NT2/D1 (cell line): ENCODE data around the gene MBNL1.

ENCODE experiments used
- DNase-seq: peaks from one replicate; pipeline ENCODE4 v3.0.0-alpha.2; 2011; ENCODE audit warnings: low read depth, low spot score
- H3K27me3 ChIP-seq: 2 replicates; pipeline ENCODE4 v1.6.0; 2011; ENCODE audit warnings: mild to moderate bottlenecking; ENCODE audit not compliant: insufficient read length, insufficient read depth
- H3K36me3 ChIP-seq: 2 replicates; pipeline ENCODE4 v1.6.1; 2011; ENCODE audit warnings: mild to moderate bottlenecking, low read length, mixed read lengths; ENCODE audit not compliant: insufficient read depth, insufficient read length
- H3K4me1 ChIP-seq: 2 replicates; pipeline ENCODE4 v1.5.1; 2011; ENCODE audit not compliant: insufficient read depth, insufficient read length
- H3K4me3 ChIP-seq: 2 replicates; pipeline ENCODE4 v1.5.1; 2011; ENCODE audit warnings: low read depth; ENCODE audit not compliant: insufficient read length
- H3K9ac ChIP-seq: 2 replicates; pipeline ENCODE4 v1.6.0; 2011; ENCODE audit warnings: low read depth; ENCODE audit not compliant: insufficient read length
- H3K9me3 ChIP-seq: 2 replicates; pipeline ENCODE4 v1.5.1; 2011; ENCODE audit warnings: mild to moderate bottlenecking, low read length; ENCODE audit not compliant: insufficient read depth
- SUZ12 ChIP-seq: IDR thresholded peaks from 2 replicates; pipeline ENCODE4 v1.6.1; 2011; ENCODE audit not compliant: insufficient read length, insufficient read depth; ENCODE audit errors: extremely low read depth
- YY1 ChIP-seq: IDR thresholded peaks from 2 replicates; pipeline ENCODE4 v1.6.1; 2011; ENCODE audit not compliant: insufficient read length, insufficient read depth
- ZNF274 ChIP-seq: IDR thresholded peaks from 2 replicates; pipeline ENCODE4 v1.6.1; 2011; ENCODE audit warnings: mild to moderate bottlenecking, low read depth, low read length

The MBNL1 gene

GRCh38 chr3:152346058-152346457, 77.3 kb downstream of the MBNL1 start:
- Histone ChIP-seq H3K27me3 (no peaks in the 10 kb centered on the region), H3K4me1 (no peaks in the 10 kb centered on the region), H3K9ac (no peak overlapping the region), H3K9me3 (no peaks in the 10 kb centered on the region), H3K4me3 (no peak overlapping the region), H3K36me3 (no peaks in the 10 kb centered on the region)
- no peak for DNase-seq
- no peak for TF ChIP-seq YY1
- no peak for TF ChIP-seq SUZ12
- no peak for TF ChIP-seq ZNF274

- H3K9ac ChIP-seq: no peak overlapping the region
- H3K4me1 ChIP-seq: no peaks in the 10 kb centered on the region
- no peaks in the 10 kb centered on the region for H3K36me3 ChIP-seq
- H3K4me3 ChIP-seq: no peak overlapping the region
- H3K9me3 ChIP-seq: no peaks in the 10 kb centered on the region
- TF ChIP-seq ZNF274: no peak
- TF ChIP-seq SUZ12: no peak
- TF ChIP-seq YY1: no peak
- H3K27me3 ChIP-seq: no peaks in the 10 kb centered on the region
- DNase-seq: no peak
Observed at GRCh38 chr3:152346740-152347139, 78.0 kb downstream of the MBNL1 start.

- no peaks in the 10 kb centered on the region for H3K27me3 ChIP-seq
- DNase-seq: no peak
- H3K9ac ChIP-seq: no peak overlapping the region
Observed at GRCh38 chr3:152348436-152349177, 79.9 kb downstream of the MBNL1 start.

GRCh38 chr3:152349392-152349791, 80.7 kb downstream of the MBNL1 start:
- TF ChIP-seq ZNF274 (no peak), YY1 (no peak), SUZ12 (no peak)
- no peak overlapping the region for H3K9ac ChIP-seq
- no peaks in the 10 kb centered on the region for H3K4me1 ChIP-seq
- no peak for DNase-seq
- no peaks in the 10 kb centered on the region for H3K36me3 ChIP-seq
- H3K27me3 ChIP-seq: no peaks in the 10 kb centered on the region
- no peaks in the 10 kb centered on the region for H3K9me3 ChIP-seq
- no peak overlapping the region for H3K4me3 ChIP-seq

More at GRCh38 chr3:152348436-152349177, 79.9 kb downstream of the MBNL1 start:
- Histone ChIP-seq H3K4me3 (no peak overlapping the region), H3K4me1 (no peaks in the 10 kb centered on the region), H3K36me3 (no peaks in the 10 kb centered on the region), H3K9me3 (no peaks in the 10 kb centered on the region)
- no peak for TF ChIP-seq SUZ12
- no peak for TF ChIP-seq YY1
- no peak for TF ChIP-seq ZNF274

- DNase-seq: no peak
- H3K4me3 ChIP-seq: no peak overlapping the region
- H3K27me3 ChIP-seq: no peaks in the 10 kb centered on the region
- TF ChIP-seq ZNF274: no peak
- TF ChIP-seq SUZ12: no peak
- no peak for TF ChIP-seq YY1
- no peaks in the 10 kb centered on the region for H3K36me3 ChIP-seq
- no peak overlapping the region for H3K9ac ChIP-seq
- no peaks in the 10 kb centered on the region for H3K9me3 ChIP-seq
- no peaks in the 10 kb centered on the region for H3K4me1 ChIP-seq
Observed at GRCh38 chr3:152350139-152350538, 81.4 kb downstream of the MBNL1 start.

- TF ChIP-seq YY1: no peak
- TF ChIP-seq ZNF274: no peak
- TF ChIP-seq SUZ12: no peak
- no peak for DNase-seq
- Histone ChIP-seq H3K36me3 (no peaks in the 10 kb centered on the region), H3K4me3 (no peak overlapping the region), H3K27me3 (no peaks in the 10 kb centered on the region), H3K4me1 (no peaks in the 10 kb centered on the region), H3K9ac (no peak overlapping the region), H3K9me3 (no peaks in the 10 kb centered on the region)
Observed at GRCh38 chr3:152350776-152351175, 82.0 kb downstream of the MBNL1 start.

GRCh38 chr3:152352554-152352953, 83.8 kb downstream of the MBNL1 start:
- Histone ChIP-seq H3K4me1 (no peaks in the 10 kb centered on the region), H3K27me3 (no peaks in the 10 kb centered on the region), H3K9ac (no peak overlapping the region), H3K4me3 (no peak overlapping the region), H3K9me3 (no peaks in the 10 kb centered on the region), H3K36me3 (no peaks in the 10 kb centered on the region)
- DNase-seq: no peak
- no peak for TF ChIP-seq YY1
- TF ChIP-seq SUZ12: no peak
- no peak for TF ChIP-seq ZNF274
